Lower lobe of right lung (tissue), 2 donors: ENCODE results near the gene B4GALT3. TPM values are rescaled to one million over a fixed set of nuclear protein-coding genes. Genes with fewer than 3 reads are reported as not detected.

Source experiments
- ATAC-seq, 2 donors: fragments of 200-7000 bp; cut with Tn5 transposase; one replicate each; pipeline ENCODE4 v1.9.1; 2020 to 2022; ENCODE audit warnings: mild to moderate bottlenecking in 2 of 2, moderate library complexity in 2 of 2
- DNase-seq: peaks from one replicate; pipeline ENCODE4 v3.0.0-alpha.2; 2020
- H3K27ac ChIP-seq: fragments of 200-600 bp; one replicate; pipeline ENCODE4 v1.8.0; 2022
- H3K27me3 ChIP-seq: fragments of 200-600 bp; one replicate; pipeline ENCODE4 v1.8.0; 2022; ENCODE audit warnings: low read depth
- H3K36me3 ChIP-seq: fragments of 200-600 bp; one replicate; pipeline ENCODE4 v1.8.0; 2022; ENCODE audit warnings: mild to moderate bottlenecking
- H3K4me1 ChIP-seq: fragments of 200-600 bp; one replicate; pipeline ENCODE4 v1.8.0; 2022
- H3K4me3 ChIP-seq: fragments of 200-600 bp; one replicate; pipeline ENCODE4 v1.8.0; 2022; ENCODE audit warnings: mild to moderate bottlenecking
- H3K9me3 ChIP-seq: fragments of 200-600 bp; one replicate; pipeline ENCODE4 v1.8.0; 2022
- intact Hi-C: fragments of 100-400 bp; cut with DNase I; formaldehyde crosslinking; loops from one replicate; pipeline ENCODE4 v1.11.0; 2022
- total RNA-seq: library from RNA; stranded (reverse); fragmentation: NEBNext Ultra II Directional; extraction: Animal tissue kit (Norgen Biotek cat#: 25700); gene quantifications from one replicate; pipeline ENCODE4 v1.2.1, GENCODE V29; 2021
- TF ChIP-seq, protein P1 (sequence below): fragments of 200-600 bp; IDR thresholded peaks from one replicate; pipeline ENCODE4 v1.8.0; 2022; ENCODE audit warnings: antibody characterized with exemption, mild to moderate bottlenecking
- donor health status: DM: no; HTN: yes; CAD: no; lungs with severe emphysema.

The B4GALT3 gene
- total RNA-seq, 1 donor from 2014 or later = 29.6 TPM

DNA sequence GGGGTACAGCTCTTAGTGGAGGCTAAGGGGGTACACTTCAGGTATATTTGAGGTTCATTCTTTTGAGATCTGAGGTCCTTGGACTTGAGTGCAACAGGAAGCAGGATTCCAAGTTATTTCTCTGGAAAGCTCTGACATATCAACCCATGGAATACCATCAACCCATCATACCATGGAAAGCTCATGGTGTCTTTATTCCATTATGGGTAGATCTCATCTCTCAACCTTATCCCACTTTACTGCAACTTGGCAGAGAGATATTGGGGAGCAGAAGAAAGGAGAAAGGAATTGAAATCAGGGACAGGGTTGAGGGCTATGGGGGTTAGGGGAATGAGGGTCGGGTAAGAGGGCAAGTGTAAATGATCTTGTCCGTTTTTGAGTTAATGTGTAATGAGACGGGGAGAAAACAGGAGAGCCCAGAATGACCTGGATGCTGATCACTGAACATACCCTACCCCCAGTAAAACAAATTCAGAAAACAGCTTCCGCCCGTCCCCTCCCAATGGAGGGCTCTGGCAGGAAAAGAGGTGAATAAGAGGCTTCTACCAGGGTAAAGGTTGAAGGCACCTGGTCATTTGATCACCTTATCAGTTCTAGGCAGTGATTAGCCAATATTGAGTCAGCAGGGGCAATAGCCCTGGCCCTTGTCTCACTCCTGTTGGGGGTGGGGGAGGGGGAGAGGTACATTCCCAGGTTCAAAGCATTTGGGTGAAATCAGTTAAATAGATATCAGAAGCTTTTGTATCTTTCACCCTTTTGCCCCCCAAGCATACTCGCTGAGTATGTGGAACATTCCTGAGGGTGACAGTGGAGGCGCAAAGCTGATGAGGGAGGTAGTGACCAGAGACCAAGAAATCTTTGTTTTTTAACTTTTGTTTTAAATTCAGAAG lies 46.7 kb upstream of the B4GALT3 start:
- DNase-seq (no peak), ATAC-seq (no peak)
- no peaks in the 10 kb centered on the region for H3K27me3 ChIP-seq
- no peaks in the 10 kb centered on the region for H3K9me3 ChIP-seq
- peaks cover 8% of the 10 kb centered on the region for H3K36me3 ChIP-seq
- H3K27ac ChIP-seq = no peak overlapping the region
- H3K4me3 ChIP-seq = no peak overlapping the region
- peaks cover 26% of the 10 kb centered on the region for H3K4me1 ChIP-seq
- TF ChIP-seq, protein P1, sequence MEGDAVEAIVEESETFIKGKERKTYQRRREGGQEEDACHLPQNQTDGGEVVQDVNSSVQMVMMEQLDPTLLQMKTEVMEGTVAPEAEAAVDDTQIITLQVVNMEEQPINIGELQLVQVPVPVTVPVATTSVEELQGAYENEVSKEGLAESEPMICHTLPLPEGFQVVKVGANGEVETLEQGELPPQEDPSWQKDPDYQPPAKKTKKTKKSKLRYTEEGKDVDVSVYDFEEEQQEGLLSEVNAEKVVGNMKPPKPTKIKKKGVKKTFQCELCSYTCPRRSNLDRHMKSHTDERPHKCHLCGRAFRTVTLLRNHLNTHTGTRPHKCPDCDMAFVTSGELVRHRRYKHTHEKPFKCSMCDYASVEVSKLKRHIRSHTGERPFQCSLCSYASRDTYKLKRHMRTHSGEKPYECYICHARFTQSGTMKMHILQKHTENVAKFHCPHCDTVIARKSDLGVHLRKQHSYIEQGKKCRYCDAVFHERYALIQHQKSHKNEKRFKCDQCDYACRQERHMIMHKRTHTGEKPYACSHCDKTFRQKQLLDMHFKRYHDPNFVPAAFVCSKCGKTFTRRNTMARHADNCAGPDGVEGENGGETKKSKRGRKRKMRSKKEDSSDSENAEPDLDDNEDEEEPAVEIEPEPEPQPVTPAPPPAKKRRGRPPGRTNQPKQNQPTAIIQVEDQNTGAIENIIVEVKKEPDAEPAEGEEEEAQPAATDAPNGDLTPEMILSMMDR = no peak
- intact Hi-C loops = no loop called here

DNA sequence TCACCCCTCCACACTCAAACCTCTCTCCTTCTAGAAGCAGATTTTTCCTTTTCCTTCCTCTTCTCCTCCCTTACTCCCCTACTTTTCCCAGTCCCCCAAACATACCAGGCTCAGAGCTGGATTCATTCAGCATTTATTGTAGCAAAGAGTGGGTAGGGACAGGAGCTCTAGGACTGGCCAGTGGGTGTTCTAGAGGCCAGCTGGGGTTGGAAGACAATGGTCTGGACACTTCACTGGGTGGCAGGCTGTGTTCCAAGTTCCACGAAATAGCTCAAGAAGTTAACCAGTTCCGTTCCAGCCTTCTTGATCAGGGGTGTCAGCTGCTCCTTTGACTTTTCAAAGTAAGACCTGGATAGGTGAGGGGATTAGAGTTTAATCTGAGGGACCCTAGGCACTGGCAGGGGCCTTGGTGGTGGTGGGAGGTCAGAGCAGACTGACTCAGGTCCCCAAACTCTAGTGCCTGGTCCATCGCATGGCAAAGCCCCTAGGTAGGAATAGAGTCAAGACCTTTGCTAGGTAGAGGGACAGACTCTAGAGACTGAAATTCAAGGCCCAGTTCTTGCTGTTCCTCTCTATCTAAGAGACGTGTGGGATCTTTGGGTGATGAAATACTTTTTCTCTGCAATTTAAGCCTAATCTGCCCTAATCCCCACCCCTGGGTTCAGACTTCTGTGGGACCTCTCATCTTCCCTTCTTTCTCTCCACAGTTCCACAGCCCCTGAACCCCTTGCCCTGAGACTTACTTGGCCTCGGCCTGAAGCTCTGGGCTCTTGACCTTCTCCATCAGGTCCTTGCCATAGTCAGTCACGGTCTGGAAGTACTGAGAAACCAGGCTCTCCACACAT lies 45.1 kb upstream of the B4GALT3 start:
- TF ChIP-seq, protein P1 = no peak
- intact Hi-C loops = no loop called here

DNA sequence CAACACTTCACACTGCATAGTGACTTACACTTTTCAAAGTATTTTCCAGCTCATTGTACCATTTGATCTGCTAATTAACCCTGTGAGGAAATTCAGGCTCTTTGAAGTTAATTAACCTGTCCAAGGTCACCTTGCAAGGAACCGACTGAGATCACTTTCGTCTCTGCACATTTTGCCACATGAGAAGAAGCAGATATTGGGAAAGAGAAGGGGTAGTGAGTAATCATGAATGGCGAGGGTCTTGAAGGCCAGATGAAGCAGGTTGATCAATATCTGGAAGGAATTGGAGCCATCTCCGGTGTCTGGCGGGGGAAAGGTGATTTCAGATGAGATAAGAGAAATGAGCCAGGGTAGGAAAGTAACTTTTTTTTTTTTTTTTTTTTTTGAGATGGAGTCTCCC lies 42.7 kb upstream of the B4GALT3 start:
- TF ChIP-seq, protein P1 = no peak
- Histone ChIP-seq H3K9me3 (no peaks in the 10 kb centered on the region), H3K27ac (no peak overlapping the region), H3K4me1 (peaks cover 2% of the 10 kb centered on the region), H3K4me3 (no peak overlapping the region), H3K27me3 (no peaks in the 10 kb centered on the region), H3K36me3 (no peaks in the 10 kb centered on the region)
- intact Hi-C loops = no loop called here
- ATAC-seq (no peak), DNase-seq (no peak)

More for the DNA sequence above, 45.1 kb upstream of the B4GALT3 start:
- no peaks in the 10 kb centered on the region for H3K36me3 ChIP-seq
- H3K4me1 ChIP-seq = peaks cover 22% of the 10 kb centered on the region
- no peak for DNase-seq
- H3K27me3 ChIP-seq = no peaks in the 10 kb centered on the region
- H3K9me3 ChIP-seq = no peaks in the 10 kb centered on the region
- H3K4me3 ChIP-seq = no peak overlapping the region
- no peak overlapping the region for H3K27ac ChIP-seq
- ATAC-seq = no peak

DNA sequence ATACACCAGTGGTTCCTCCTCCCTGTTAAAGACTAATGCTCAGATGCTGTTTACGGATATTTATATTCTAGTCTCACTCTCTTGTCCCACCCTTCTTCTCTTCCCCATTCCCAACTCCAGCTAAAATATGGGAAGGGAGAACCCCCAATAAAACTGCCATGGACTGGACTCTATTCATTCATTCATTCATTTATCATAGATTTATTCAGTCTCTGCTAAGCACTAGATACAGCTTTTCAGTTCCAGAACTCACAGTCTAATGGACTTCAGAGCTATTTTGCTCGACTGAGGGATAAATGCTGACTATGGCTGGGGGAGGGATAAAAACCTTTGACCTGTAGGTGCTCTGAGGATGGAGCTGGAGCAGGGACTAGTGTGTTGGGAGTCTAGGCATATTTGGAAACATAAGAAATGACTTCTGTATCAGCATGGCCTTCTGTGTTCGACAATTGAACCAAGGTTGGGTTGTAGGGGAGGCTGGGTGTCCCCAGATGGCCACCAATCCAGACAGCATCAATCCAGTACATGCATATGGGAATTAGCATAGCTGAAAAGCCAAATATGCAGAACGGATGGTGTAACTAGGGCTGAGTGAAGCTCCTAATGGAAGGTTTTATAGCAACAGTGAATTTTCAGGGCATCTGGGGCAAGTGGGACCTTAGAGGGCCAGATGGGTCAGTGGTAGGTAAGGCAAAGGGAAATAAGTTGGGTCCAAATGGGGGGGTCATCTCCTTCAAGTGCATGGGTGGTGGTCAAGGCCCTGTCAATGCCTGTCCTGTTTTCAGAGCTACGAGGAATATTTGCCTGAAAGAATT lies 42.0 kb upstream of the B4GALT3 start:
- H3K27ac ChIP-seq = no peak overlapping the region
- intact Hi-C loops = no loop called here
- H3K9me3 ChIP-seq = no peaks in the 10 kb centered on the region
- no peak for ATAC-seq
- H3K4me1 ChIP-seq = no peaks in the 10 kb centered on the region
- H3K27me3 ChIP-seq = no peaks in the 10 kb centered on the region
- no peak overlapping the region for H3K4me3 ChIP-seq
- H3K36me3 ChIP-seq = peaks cover 6% of the 10 kb centered on the region
- DNase-seq = no peak
- TF ChIP-seq, protein P1 = no peak
